ENCODE results near the gene NT5C3B.
A peak's percentile ranks its signal among the peaks of the same experiment; 100 is the strongest.

NT5C3B gene

GRCh38 chr17:41811549-41812380 lies 24.3 kb downstream of the NT5C3B start, which contains the start of gene P3H4:
Gene P3H4, minus strand, starts transcription at chr17:41811949. Its CDS starts 34 bp downstream, at chr17:41811915.
- H3K36me3 ChIP-seq (replicated peaks) = peaks cover 44% of the 10 kb centered on the region
- DNase-seq (ENCODE audit: low spot score in 2 of 2) = peak; percentile 60 to 86
- in situ Hi-C loops (cut with MboI; ENCODE audit: low sequenced_read_pairs) = no loop called here

GRCh38 chr17:41810659-41811548 lies 25.1 kb downstream of the NT5C3B start:
- peaks cover 18% of the 10 kb centered on the region for H3K4me1 ChIP-seq
- no peaks in the 10 kb centered on the region; the same call in 1 of the 2 replicates for H3K9me3 ChIP-seq
- peak in 1 of 2 experiments; percentile 48 for DNase-seq (ENCODE audit: low spot score in 2 of 2)
- H3K36me3 ChIP-seq (replicated peaks) = peaks cover 47% of the 10 kb centered on the region
- H3K4me3 ChIP-seq = peak overlapping the region; percentile 89
- in situ Hi-C loops (cut with MboI; ENCODE audit: low sequenced_read_pairs) = no loop called here
- no peaks in the 10 kb centered on the region for H3K27me3 ChIP-seq (ENCODE audit: low read depth)

More at GRCh38 chr17:41811549-41812380, 24.3 kb downstream of the NT5C3B start, which contains the start of gene P3H4:
- Histone ChIP-seq H3K4me1 (peaks cover 18% of the 10 kb centered on the region), H3K4me3 (peak within 1 kb of the TSS; percentile 89), H3K9me3 (no peaks in the 10 kb centered on the region; the same call in 1 of the 2 replicates), H3K27me3 (ENCODE audit: low read depth) (no peaks in the 10 kb centered on the region)

GRCh38 chr17:41806685-41807445 lies 29.2 kb downstream of the NT5C3B start:
- peaks cover 7% of the 10 kb centered on the region for H3K4me1 ChIP-seq
- in situ Hi-C loops (cut with MboI; ENCODE audit: low sequenced_read_pairs) = no loop called here
- no peaks in the 10 kb centered on the region for H3K9me3 ChIP-seq
- no peak overlapping the region for H3K4me3 ChIP-seq
- H3K27me3 ChIP-seq (ENCODE audit: low read depth) = no peaks in the 10 kb centered on the region
- H3K36me3 ChIP-seq (replicated peaks) = peaks cover 51% of the 10 kb centered on the region
- no peak for DNase-seq (ENCODE audit: low spot score in 2 of 2)

GRCh38 chr17:41803049-41804020 lies 32.7 kb downstream of the NT5C3B start:
- DNase-seq (ENCODE audit: low spot score in 2 of 2) = no peak
- Histone ChIP-seq H3K27me3 (ENCODE audit: low read depth) (no peaks in the 10 kb centered on the region), H3K9me3 (no peaks in the 10 kb centered on the region), H3K4me1 (peaks cover 4% of the 10 kb centered on the region), H3K4me3 (no peak overlapping the region), H3K36me3 (replicated peaks) (peaks cover 37% of the 10 kb centered on the region)
- in situ Hi-C loops (cut with MboI; ENCODE audit: low sequenced_read_pairs) = loop anchor here (5.0 kb wide), 1 partner anchor 66 kb away; no protein-coding TSS in a partner anchor

- Histone ChIP-seq H3K36me3 (replicated peaks) (peaks cover 23% of the 10 kb centered on the region), H3K9me3 (no peaks in the 10 kb centered on the region), H3K4me3 (no peak overlapping the region), H3K4me1 (peaks cover 4% of the 10 kb centered on the region), H3K27me3 (ENCODE audit: low read depth) (no peaks in the 10 kb centered on the region)
- DNase-seq (ENCODE audit: low spot score in 2 of 2) = peak; percentile 76 to 90
- in situ Hi-C loops (cut with MboI; ENCODE audit: low sequenced_read_pairs) = loop anchor here (5.0 kb wide), 1 partner anchor 64 kb away; no protein-coding TSS in a partner anchor
These were observed 34.4 kb downstream of the NT5C3B start for GRCh38 chr17:41801374-41802271.

GRCh38 chr17:41800601-41801373 lies 35.2 kb downstream of the NT5C3B start:
- Histone ChIP-seq H3K27me3 (ENCODE audit: low read depth) (no peaks in the 10 kb centered on the region), H3K4me3 (no peak overlapping the region), H3K9me3 (no peaks in the 10 kb centered on the region), H3K36me3 (replicated peaks) (peaks cover 18% of the 10 kb centered on the region), H3K4me1 (peaks cover 4% of the 10 kb centered on the region)
- no peak for DNase-seq (ENCODE audit: low spot score in 2 of 2)
- in situ Hi-C loops (cut with MboI; ENCODE audit: low sequenced_read_pairs) = loop anchor here (5.0 kb wide), 1 partner anchor 63 kb away; no protein-coding TSS in a partner anchor

- no peak for DNase-seq (ENCODE audit: low spot score in 2 of 2)
- Histone ChIP-seq H3K9me3 (no peaks in the 10 kb centered on the region), H3K4me1 (peaks cover 4% of the 10 kb centered on the region), H3K27me3 (ENCODE audit: low read depth) (no peaks in the 10 kb centered on the region), H3K36me3 (replicated peaks) (peaks cover 7% of the 10 kb centered on the region), H3K4me3 (no peak overlapping the region)
- in situ Hi-C loops (cut with MboI; ENCODE audit: low sequenced_read_pairs) = no loop called here
These were observed 36.7 kb downstream of the NT5C3B start for GRCh38 chr17:41799366-41799765.

- H3K9me3 ChIP-seq = no peaks in the 10 kb centered on the region
- H3K36me3 ChIP-seq (replicated peaks) = peaks cover 6% of the 10 kb centered on the region
- H3K4me1 ChIP-seq = peaks cover 4% of the 10 kb centered on the region
- H3K4me3 ChIP-seq = no peak overlapping the region
- no peaks in the 10 kb centered on the region for H3K27me3 ChIP-seq (ENCODE audit: low read depth)
- no peak for DNase-seq (ENCODE audit: low spot score in 2 of 2)
- in situ Hi-C loops (cut with MboI; ENCODE audit: low sequenced_read_pairs) = no loop called here
These were observed 38.7 kb downstream of the NT5C3B start for GRCh38 chr17:41797377-41797776.

GRCh38 chr17:41796121-41796895 lies 39.7 kb downstream of the NT5C3B start:
- no peak for DNase-seq (ENCODE audit: low spot score in 2 of 2)
- peaks cover 2% of the 10 kb centered on the region for H3K4me1 ChIP-seq
- H3K4me3 ChIP-seq = no peak overlapping the region
- no peaks in the 10 kb centered on the region for H3K27me3 ChIP-seq (ENCODE audit: low read depth)
- no peaks in the 10 kb centered on the region for H3K36me3 ChIP-seq (replicated peaks)
- in situ Hi-C loops (cut with MboI; ENCODE audit: low sequenced_read_pairs) = no loop called here
- H3K9me3 ChIP-seq = no peaks in the 10 kb centered on the region

GRCh38 chr17:41794540-41794975 lies 41.5 kb downstream of the NT5C3B start:
- H3K4me1 ChIP-seq = no peaks in the 10 kb centered on the region
- no peaks in the 10 kb centered on the region for H3K9me3 ChIP-seq
- no peaks in the 10 kb centered on the region for H3K27me3 ChIP-seq (ENCODE audit: low read depth)
- no peaks in the 10 kb centered on the region for H3K36me3 ChIP-seq (replicated peaks)
- in situ Hi-C loops (cut with MboI; ENCODE audit: low sequenced_read_pairs) = no loop called here
- DNase-seq (ENCODE audit: low spot score in 2 of 2) = no peak
- no peak overlapping the region for H3K4me3 ChIP-seq
